ENCODE measurements around the gene MAPK9.

The MAPK9 gene

DNA sequence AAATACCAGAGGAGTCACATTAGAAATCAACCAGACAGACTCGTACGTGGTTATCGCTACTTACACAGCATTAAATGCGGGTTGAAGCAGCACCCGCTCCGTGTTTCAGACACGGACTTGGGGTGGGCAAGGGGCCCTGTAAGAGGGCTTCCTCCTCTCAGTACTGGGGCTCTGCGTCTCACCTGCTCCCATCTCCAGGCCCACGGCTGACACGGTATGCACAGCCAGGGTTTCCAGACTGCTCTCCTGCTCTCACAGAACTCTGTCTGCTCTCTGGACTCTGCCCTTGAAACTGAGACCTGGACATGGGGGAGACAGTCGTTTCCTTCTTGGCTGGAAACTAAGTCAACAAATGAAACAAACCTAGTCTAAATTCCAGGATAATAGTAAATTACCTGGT is 58.2 kb downstream of the MAPK9 start:
- TF ChIP-seq JUND (IDR thresholded peaks at IDR 0.05; ENCODE audit: low read depth): no peak
- in situ Hi-C loops (cut with HindIII; ENCODE audit: low pct_unique_long_range_greater_than_20kb, low sequenced_read_pairs): no loop called here

DNA sequence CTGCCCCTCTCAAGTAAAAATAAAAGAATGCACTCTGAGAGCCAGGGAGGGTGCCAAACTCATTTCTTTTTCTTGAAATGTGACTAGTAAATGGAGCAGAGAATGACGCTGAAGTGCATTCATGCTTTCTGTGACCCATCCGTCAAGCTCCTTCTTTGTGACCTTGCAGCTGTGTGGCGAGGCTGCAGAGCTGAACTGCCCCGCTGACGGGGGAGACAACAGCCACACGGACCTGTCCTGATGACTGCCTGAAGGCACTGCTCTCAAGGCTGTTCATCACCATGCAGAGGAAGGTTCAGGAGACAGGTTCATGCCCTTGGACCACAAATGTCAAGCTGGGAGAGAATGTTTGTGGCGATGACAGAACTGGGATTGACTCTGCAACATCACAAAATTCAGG is 61.9 kb downstream of the MAPK9 start:
- DNase-seq (ENCODE audit: low read depth in 1 of 2, low spot score in 1 of 2): no peak
- in situ Hi-C loops (cut with HindIII; ENCODE audit: low pct_unique_long_range_greater_than_20kb, low sequenced_read_pairs): no loop called here
- TF ChIP-seq JUND (IDR thresholded peaks at IDR 0.05; ENCODE audit: low read depth): no peak

More for the DNA sequence above, 58.2 kb downstream of the MAPK9 start:
- DNase-seq (ENCODE audit: low read depth in 1 of 2, low spot score in 1 of 2): no peak

DNA sequence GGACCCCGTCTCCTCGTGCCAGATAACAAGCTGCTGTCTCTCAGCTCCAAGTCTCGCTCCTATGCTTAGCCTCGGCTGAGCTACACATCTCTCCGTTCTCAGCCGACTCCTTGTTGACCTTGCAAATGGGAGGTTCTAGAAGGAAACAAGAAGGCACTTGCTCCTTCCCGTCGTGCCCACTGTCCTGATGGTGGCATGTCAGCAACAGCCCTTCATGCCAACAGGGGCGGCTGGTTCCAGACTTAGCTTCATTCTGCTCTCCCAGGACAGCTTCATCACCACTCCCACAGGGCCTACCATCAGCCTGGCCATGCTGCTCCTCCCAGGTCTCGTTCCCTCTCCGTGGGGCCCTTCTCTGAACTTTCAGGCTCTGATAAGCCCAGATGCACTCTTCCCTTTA is 69.8 kb downstream of the MAPK9 start:
- in situ Hi-C loops (cut with HindIII; ENCODE audit: low pct_unique_long_range_greater_than_20kb, low sequenced_read_pairs): no loop called here
- TF ChIP-seq JUND (IDR thresholded peaks at IDR 0.05; ENCODE audit: low read depth): no peak
- no peak for DNase-seq (ENCODE audit: low read depth in 1 of 2, low spot score in 1 of 2)

DNA sequence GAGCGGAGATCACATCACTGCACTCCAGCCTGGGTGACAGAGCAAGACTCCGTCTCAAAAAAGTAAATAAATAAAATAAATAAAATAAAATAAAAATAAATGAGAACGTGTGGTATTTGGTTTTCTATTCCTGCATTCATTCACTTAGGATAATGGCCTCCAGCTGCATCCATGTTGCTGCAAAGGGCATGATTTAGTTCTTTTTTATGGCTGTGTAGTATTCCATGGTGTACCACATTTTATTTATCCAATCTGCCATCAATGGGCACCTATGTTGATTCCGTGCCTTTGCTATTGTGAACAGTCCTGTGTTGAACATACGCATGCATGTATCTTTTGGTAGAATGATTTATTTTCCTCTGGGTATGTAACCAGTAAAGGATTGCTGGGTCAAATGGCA is 74.1 kb downstream of the MAPK9 start:
- TF ChIP-seq JUND (IDR thresholded peaks at IDR 0.05; ENCODE audit: low read depth): no peak
- DNase-seq (ENCODE audit: low read depth in 1 of 2, low spot score in 1 of 2): no peak
- in situ Hi-C loops (cut with HindIII; ENCODE audit: low pct_unique_long_range_greater_than_20kb, low sequenced_read_pairs): no loop called here

DNA sequence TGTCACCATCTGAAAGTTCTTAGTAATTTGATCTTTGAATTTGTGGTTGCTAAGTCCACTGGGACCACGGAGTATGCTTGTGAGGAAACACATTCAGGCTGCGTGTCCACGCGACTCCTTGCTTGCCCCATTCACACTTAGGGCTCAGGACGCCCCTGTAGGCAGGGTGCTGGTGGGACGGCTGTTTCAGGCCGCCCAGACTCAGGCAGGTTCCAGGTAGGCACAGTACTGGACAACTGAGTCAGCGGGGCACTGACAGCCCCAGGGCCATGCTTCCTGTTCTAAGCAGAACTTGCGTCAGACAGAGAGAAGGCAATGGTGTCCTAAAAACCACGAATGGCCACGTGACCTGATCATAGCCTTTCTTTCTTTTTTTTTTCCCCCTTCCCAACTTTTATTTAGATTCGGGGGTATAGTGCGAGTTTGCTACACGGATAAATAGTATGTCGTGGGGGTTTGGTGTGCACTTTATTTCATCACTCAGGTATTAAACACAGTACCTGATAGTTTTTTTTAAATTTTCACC is 75.2 kb downstream of the MAPK9 start:
- no peak for DNase-seq (ENCODE audit: low read depth in 1 of 2, low spot score in 1 of 2)
- in situ Hi-C loops (cut with HindIII; ENCODE audit: low pct_unique_long_range_greater_than_20kb, low sequenced_read_pairs): no loop called here
- TF ChIP-seq JUND (IDR thresholded peaks at IDR 0.05; ENCODE audit: low read depth): no peak

DNA sequence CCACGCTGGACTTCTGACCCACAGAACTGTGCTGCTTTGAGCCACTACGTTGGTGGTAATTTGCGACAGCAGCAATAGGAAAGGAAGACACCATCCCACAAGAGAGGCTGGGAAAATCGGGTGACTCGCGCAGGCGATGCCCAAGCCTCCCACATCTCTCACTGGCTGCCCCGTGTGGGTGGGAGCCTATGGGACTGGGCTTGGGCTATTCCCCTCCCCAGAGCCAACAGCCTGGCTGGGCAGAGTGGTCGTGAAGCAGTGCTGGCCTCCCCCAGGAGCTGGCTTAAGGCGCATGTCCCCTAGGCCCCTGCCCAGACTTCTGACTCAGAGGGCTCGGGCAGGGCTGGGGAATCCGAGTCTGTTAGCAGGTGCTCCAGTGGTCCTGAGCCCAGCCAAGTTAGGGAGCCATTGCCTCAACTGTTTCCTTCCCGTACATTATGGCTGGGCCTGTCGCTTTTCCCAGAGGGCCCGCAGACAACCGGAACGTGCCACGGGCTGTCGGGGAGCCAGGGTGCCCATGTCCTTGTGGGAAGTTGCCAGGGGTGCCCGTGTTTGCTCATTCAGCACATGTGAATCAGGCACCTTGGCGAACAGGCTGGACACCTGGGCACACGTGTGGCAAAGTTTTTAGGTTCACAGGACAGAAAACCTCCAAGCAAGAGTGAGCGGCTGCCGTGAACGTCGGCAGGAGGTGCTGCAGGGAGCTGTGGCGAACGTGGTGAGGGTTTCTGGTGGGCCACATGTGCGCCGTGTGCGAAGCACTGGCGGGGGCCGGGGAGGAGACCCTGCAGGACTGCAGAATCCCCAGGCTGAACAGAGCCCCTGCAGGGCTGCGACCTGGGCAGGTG is 75.9 kb downstream of the MAPK9 start:
- TF ChIP-seq JUND (IDR thresholded peaks at IDR 0.05; ENCODE audit: low read depth): no peak
- no peak for DNase-seq (ENCODE audit: low read depth in 1 of 2, low spot score in 1 of 2)
- in situ Hi-C loops (cut with HindIII; ENCODE audit: low pct_unique_long_range_greater_than_20kb, low sequenced_read_pairs): no loop called here

DNA sequence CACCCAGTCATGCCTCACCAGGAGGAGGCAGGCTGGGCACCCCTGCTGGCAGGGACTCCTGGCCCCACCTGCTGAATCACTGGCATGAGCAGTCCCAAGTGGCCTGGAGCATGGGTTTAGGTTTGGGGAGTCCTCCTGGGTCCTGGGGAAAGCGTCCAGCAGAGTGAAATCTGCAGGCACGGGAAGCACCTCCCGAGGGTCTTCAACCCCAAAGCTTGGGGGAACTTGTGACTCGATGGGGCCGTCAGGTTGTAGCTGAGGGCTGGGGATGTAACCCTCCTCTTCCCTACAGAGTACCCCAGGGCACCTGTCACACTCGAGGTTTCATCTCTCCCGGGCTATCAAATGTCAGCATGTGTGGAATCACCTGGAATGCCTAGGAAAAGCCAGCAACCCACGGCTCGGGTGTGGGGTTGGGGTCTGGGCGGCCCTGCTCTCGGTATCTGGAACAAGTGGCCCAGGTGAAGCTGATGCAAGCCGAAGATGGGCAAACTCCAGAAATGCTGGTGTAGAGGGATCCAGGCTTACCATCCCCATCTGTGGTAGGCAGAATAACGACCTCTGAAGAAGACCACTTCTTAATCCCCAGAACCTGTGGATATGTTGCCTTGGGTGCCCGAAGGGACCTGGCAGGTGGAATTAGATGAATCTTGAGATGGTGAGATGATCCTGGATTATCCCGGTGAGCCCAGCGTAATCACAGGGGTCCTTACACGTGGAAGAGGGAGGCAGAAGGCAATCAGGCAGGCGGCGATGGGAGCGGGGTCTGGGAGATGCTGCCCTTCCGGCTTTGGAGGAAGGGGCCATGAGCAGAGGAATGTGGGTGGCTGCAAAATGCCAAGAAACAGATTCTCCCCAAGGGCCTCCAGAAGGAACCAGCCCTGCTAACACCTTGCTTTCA is 76.8 kb downstream of the MAPK9 start:
- in situ Hi-C loops (cut with HindIII; ENCODE audit: low pct_unique_long_range_greater_than_20kb, low sequenced_read_pairs): no loop called here
- TF ChIP-seq JUND (IDR thresholded peaks at IDR 0.05; ENCODE audit: low read depth): no peak

DNA sequence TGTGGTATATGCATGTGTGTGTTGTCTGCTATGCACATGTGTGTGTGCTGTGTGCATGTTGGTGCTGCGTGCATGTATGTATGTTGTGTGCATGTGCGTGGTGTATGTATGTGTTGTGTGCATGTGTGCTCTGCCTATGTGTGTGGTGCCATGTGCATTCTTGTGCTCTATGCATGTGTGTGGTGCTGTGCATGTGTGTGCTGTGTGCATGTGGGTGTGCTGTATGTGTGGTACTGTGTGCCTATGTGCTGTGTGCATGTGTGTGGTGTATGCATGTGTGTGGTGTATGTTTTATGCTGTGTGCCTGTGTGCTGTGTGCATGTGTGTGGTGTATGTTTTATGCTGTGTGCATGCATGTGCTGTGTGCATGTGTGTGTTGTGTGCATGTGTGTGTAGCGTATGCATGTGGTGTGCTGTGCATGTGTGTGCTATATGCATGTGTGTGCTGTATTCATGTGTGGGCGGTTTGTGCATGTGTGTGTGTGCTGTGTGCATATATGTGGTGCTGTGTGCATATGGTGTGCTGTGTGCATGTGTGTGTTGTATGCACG is 78.2 kb downstream of the MAPK9 start:
- no peak for DNase-seq (ENCODE audit: low read depth in 1 of 2, low spot score in 1 of 2)
- in situ Hi-C loops (cut with HindIII; ENCODE audit: low pct_unique_long_range_greater_than_20kb, low sequenced_read_pairs): no loop called here
- TF ChIP-seq JUND (IDR thresholded peaks at IDR 0.05; ENCODE audit: low read depth): no peak

More for the DNA sequence above, 76.8 kb downstream of the MAPK9 start:
- DNase-seq (ENCODE audit: low read depth in 1 of 2, low spot score in 1 of 2): no peak

DNA sequence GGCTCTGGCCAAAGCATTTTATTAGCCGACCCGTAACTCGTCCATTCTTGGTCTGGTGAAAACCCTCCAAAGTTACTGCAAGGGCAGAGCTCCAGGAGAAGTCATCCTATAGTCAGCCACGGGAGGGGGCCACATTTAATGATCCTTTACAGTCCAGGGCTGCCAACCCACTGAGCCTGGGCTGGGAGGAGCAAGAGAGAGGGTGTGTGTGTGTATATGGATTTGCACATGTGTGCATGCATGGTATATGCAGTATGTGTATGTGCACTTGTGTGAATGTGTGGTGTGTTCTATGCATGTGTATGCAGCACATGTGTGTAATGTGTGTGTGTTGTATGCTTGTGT is 78.7 kb downstream of the MAPK9 start:
- DNase-seq (ENCODE audit: low read depth in 1 of 2, low spot score in 1 of 2): peak in 1 of 2 experiments; percentile 35
- TF ChIP-seq JUND (IDR thresholded peaks at IDR 0.05; ENCODE audit: low read depth): no peak
- in situ Hi-C loops (cut with HindIII; ENCODE audit: low pct_unique_long_range_greater_than_20kb, low sequenced_read_pairs): no loop called here

DNA sequence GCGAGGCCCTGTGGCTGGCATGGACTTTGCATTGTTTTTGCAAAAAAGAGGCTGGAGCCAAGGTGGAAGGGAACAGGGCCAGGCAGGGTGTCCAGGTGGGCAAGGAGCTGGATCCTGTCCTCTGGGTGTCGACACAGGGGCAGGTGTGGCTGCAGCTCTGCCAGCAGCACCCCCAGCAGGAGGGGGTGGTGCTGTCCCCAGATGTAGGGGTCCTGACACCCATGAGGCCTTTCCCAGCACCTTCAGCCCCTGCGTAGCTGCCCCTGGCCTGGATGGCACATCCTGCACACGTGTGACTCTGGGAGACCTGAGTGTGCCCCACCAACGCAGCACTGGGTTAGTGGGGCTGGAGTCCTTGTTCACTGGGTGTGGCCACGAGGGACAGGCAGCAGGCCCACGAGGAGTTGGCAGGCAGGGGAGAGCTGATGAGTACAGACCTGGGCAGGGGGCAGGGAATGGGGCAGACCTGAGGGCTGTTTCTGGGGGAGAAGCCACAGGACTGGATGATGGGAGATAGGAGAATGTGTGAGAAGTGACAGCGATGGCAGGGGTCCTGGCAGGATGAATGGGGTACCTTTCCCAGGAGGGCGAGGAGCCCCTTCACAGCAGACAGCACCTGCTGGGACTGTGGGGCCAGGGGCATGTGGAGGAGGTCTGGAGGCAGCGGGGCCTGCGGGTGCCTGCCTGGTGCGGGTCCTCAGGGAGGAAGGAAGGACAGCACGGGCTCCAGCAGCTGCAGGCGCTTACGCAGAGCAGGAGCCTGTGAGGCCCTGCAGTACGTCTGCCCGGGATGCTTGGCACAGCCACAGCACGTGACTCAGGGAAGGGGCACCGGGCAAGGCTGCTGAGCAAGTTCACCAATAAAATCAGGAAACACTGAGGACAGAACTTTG is 79.3 kb downstream of the MAPK9 start:
- TF ChIP-seq JUND (IDR thresholded peaks at IDR 0.05; ENCODE audit: low read depth): no peak
- peak in 1 of 2 experiments; percentile 35 for DNase-seq (ENCODE audit: low read depth in 1 of 2, low spot score in 1 of 2)
- in situ Hi-C loops (cut with HindIII; ENCODE audit: low pct_unique_long_range_greater_than_20kb, low sequenced_read_pairs): no loop called here

DNA sequence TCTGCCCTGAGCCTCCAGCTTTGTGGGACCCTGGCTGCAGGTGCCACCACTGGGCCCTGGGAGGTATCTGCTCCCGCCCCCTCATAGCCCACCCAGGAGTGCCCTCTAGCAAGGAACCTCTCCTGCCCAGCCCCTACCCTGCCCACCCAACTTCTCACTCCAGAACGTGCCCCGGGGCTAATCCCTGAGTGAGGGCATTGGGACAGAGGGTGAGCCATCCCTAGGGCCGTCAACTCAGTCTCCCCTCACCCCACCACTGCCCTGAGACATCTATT is 80.2 kb downstream of the MAPK9 start:
- in situ Hi-C loops (cut with HindIII; ENCODE audit: low pct_unique_long_range_greater_than_20kb, low sequenced_read_pairs): no loop called here
- TF ChIP-seq JUND (IDR thresholded peaks at IDR 0.05; ENCODE audit: low read depth): no peak
- no peak for DNase-seq (ENCODE audit: low read depth in 1 of 2, low spot score in 1 of 2)

Data from T47D (cell line).